Fibroblast of mammary gland (primary cell): ENCODE results near the gene NQO2.

ENCODE experiments used
- DNase-seq: peaks from one replicate; pipeline ENCODE4 v3.0.0-alpha.2; 2010; ENCODE audit warnings: low read depth
- H3K4me3 ChIP-seq: 2 replicates; pipeline ENCODE4 v1.5.1; 2011; ENCODE audit warnings: low read depth, mild to moderate bottlenecking, low read length, moderate library complexity; ENCODE audit not compliant: control insufficient read depth
- CTCF ChIP-seq: conservative IDR thresholded peaks from 2 replicates; pipeline ENCODE4 v1.5.1; 2011; ENCODE audit warnings: low read depth, low read length, inconsistent platforms; ENCODE audit not compliant: control insufficient read depth, insufficient read depth

NQO2 gene

GRCh38 chr6:2999618-3000557, at the start of gene NQO2:
NQO2 (plus strand) TSS chr6:2999894; CDS start chr6:3006553, 6,659 bp downstream.
- peak within 1 kb of the TSS; percentile 65 for H3K4me3 ChIP-seq
- DNase-seq, result peak; percentile 12
- no peak for TF ChIP-seq CTCF

- no peak for DNase-seq
- no peak overlapping the region for H3K4me3 ChIP-seq
- TF ChIP-seq CTCF, result no peak
These were observed 49.0 kb upstream of the NQO2 start for GRCh38 chr6:2950713-2951112.

GRCh38 chr6:2951728-2952127, 48.0 kb upstream of the NQO2 start:
- TF ChIP-seq CTCF, result no peak
- H3K4me3 ChIP-seq, result no peak overlapping the region
- no peak for DNase-seq

GRCh38 chr6:2952557-2953095, 47.1 kb upstream of the NQO2 start:
- H3K4me3 ChIP-seq, result peak overlapping the region; percentile 1
- peak; percentile 97 for TF ChIP-seq CTCF
- peak; percentile 83 for DNase-seq

- no peak for TF ChIP-seq CTCF
- no peak overlapping the region for H3K4me3 ChIP-seq
- no peak for DNase-seq
These were observed 46.6 kb upstream of the NQO2 start for GRCh38 chr6:2953098-2953497.

GRCh38 chr6:2956930-2957685, 42.6 kb upstream of the NQO2 start:
- DNase-seq, result no peak
- no peak overlapping the region for H3K4me3 ChIP-seq

More at GRCh38 chr6:2956930-2957685, 42.6 kb upstream of the NQO2 start:
- TF ChIP-seq CTCF, result no peak
